ENCODE measurements around the gene LCN6.

LCN6 gene

DNA sequence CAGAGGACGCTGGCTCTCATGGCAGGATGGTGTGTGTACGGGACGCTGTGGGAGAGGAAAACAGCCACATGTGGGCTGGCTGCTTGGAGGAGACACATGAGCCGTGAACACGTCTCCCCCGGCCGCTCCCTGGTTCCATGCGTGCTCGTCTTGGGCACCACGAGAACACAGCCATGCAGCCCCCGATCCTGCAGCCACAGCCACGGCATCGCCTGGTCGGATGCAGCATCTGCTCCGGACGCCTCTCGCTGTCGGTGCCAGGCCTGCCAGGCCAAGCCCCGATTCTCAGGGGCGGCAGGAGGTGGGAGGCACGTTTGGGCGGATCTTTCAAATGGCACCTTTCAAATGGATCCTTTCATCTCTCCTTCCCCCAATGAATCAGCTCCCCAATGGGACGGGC lies 8.8 kb downstream of the LCN6 start:
- peaks cover 0 to 19% (median 16%) of the 10 kb centered on the region in 5 donors for H3K4me1 ChIP-seq (ENCODE audit: control insufficient read depth in 5 of 5, insufficient read depth in 5 of 5, low read length in 5 of 5)
- no peak overlapping the region for H3K27ac ChIP-seq (ENCODE audit: low read depth, low read length)
- no peaks in the 10 kb centered on the region for H3K9me3 ChIP-seq (ENCODE audit: control insufficient read depth in 5 of 5, low read length in 5 of 5)
- H3K36me3 ChIP-seq (ENCODE audit: control insufficient read depth in 5 of 5, insufficient read depth in 5 of 5, low read length in 5 of 5) = no peaks in the 10 kb centered on the region
- peaks cover 31 to 43% (median 38%) of the 10 kb centered on the region in 5 donors for H3K27me3 ChIP-seq (ENCODE audit: control insufficient read depth in 5 of 5, insufficient read depth in 4 of 5, low read length in 5 of 5)
- no peak overlapping the region for H3K4me3 ChIP-seq (ENCODE audit: low read depth in 1 of 5, low read length in 5 of 5)
- no peak overlapping the region for H3K9ac ChIP-seq (ENCODE audit: low read length in 5 of 5)

DNA sequence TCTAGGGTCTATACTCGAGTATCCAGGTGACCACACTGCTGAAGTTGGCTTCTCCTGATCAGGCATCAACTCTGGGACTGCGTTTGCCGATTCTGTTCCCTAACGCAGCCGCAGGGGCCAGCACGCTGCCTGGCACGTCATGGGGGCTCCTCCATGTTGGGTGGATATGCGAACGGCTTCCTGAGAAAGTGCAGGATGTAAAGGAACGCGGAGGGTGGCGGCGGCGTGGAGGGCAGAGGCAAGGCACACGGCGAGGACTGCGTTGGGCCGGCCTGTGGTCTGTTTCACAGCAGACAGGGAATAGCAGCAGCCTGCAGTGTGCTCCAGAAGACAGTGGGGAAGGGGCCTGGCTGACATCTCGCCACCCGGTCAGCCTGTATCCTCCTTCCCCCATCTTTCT lies 9.4 kb downstream of the LCN6 start:
- H3K27me3 ChIP-seq (ENCODE audit: control insufficient read depth in 5 of 5, insufficient read depth in 4 of 5, low read length in 5 of 5) = peaks cover 31 to 42% (median 38%) of the 10 kb centered on the region in 5 donors
- no peaks in the 10 kb centered on the region for H3K9me3 ChIP-seq (ENCODE audit: control insufficient read depth in 5 of 5, low read length in 5 of 5)
- H3K4me3 ChIP-seq (ENCODE audit: low read depth in 1 of 5, low read length in 5 of 5) = no peak overlapping the region
- no peak overlapping the region for H3K9ac ChIP-seq (ENCODE audit: low read length in 5 of 5)
- peaks cover 0 to 19% (median 16%) of the 10 kb centered on the region in 5 donors for H3K4me1 ChIP-seq (ENCODE audit: control insufficient read depth in 5 of 5, insufficient read depth in 5 of 5, low read length in 5 of 5)
- H3K36me3 ChIP-seq (ENCODE audit: control insufficient read depth in 5 of 5, insufficient read depth in 5 of 5, low read length in 5 of 5) = no peaks in the 10 kb centered on the region
- H3K27ac ChIP-seq (ENCODE audit: low read depth, low read length) = no peak overlapping the region

DNA sequence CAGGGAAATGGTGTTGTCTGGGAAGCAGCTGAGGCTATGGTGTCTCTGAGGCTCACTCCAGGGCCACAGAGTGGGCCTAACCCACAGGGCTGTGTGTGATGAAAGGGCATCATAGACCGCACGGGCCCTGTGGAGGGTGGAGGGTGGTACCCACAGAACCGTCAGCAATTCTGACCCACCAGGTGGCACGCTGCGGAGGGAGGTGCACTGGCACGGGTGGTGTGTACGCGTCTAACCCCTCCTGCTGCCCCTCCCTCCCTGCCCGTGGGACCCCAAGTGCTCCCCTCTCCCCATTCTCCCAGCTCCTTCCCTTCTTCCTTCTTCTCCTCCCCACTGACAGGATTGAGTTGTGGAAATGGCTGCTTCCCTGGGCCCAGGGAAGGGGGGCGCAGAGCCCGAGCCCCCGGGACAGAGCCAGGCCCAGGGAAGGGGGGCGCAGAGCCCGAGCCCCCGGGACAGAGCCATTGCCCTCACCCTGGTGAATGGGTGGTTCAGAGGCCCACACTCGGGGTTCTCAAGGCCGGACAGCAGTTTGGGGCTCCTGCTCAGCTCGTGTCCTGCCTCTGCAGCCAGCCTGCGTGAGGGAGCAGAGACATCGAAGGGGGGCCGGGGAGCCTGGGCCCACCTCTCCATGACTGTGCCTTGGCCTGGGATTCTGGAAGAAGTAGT lies 12.4 kb downstream of the LCN6 start:
- Histone ChIP-seq H3K36me3 (ENCODE audit: control insufficient read depth in 5 of 5, insufficient read depth in 5 of 5, low read length in 5 of 5) (no peaks in the 10 kb centered on the region), H3K9me3 (ENCODE audit: control insufficient read depth in 5 of 5, low read length in 5 of 5) (no peaks in the 10 kb centered on the region), H3K27ac (ENCODE audit: low read depth, low read length) (no peak overlapping the region), H3K4me1 (ENCODE audit: control insufficient read depth in 5 of 5, insufficient read depth in 5 of 5, low read length in 5 of 5) (peaks cover 0 to 4% (median 2%) of the 10 kb centered on the region in 5 donors), H3K4me3 (ENCODE audit: low read depth in 1 of 5, low read length in 5 of 5) (no peak overlapping the region), H3K27me3 (ENCODE audit: control insufficient read depth in 5 of 5, insufficient read depth in 4 of 5, low read length in 5 of 5) (peaks cover 4 to 20% (median 15%) of the 10 kb centered on the region in 5 donors), H3K9ac (ENCODE audit: low read length in 5 of 5) (no peak overlapping the region)

DNA sequence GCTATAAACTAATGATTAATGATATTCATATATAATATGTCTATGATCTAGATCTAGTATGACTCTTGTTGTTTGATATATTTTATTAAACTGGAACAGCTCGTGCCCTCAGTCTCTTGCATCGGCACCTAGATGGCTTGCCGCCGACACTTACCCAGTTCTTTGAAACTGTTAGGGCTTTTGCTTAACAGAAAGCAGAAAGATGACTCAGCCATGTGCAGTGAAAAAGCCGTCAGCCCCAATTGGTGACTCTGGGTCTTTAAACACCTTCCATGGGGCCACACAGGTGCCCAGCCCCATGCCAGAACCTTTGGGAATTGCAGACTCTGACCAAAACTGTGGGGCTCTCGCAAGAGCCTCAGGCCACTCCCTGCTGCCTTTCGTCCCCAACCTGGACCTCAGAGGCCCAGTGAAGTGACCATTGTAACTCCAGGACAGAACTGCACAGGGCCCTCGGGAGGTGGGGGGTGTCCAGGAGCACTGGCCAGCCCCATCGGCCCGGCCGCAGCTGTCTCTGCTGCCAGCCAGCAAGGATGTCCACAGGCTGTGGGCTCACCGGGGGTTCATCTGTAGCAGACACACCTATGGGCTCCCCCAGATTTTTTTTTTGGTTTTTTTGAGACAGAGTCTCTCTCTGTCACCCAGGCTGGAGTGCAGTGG lies 13.4 kb downstream of the LCN6 start:
- H3K9ac ChIP-seq (ENCODE audit: low read length in 5 of 5) = no peak overlapping the region
- H3K9me3 ChIP-seq (ENCODE audit: control insufficient read depth in 5 of 5, low read length in 5 of 5) = no peaks in the 10 kb centered on the region
- no peak overlapping the region for H3K27ac ChIP-seq (ENCODE audit: low read depth, low read length)
- H3K36me3 ChIP-seq (ENCODE audit: control insufficient read depth in 5 of 5, insufficient read depth in 5 of 5, low read length in 5 of 5) = no peaks in the 10 kb centered on the region
- H3K27me3 ChIP-seq (ENCODE audit: control insufficient read depth in 5 of 5, insufficient read depth in 4 of 5, low read length in 5 of 5) = peaks cover 0 to 11% (median 7%) of the 10 kb centered on the region in 5 donors
- no peak overlapping the region for H3K4me3 ChIP-seq (ENCODE audit: low read depth in 1 of 5, low read length in 5 of 5)
- peaks cover 0 to 2% (median 0%) of the 10 kb centered on the region in 5 donors for H3K4me1 ChIP-seq (ENCODE audit: control insufficient read depth in 5 of 5, insufficient read depth in 5 of 5, low read length in 5 of 5)

DNA sequence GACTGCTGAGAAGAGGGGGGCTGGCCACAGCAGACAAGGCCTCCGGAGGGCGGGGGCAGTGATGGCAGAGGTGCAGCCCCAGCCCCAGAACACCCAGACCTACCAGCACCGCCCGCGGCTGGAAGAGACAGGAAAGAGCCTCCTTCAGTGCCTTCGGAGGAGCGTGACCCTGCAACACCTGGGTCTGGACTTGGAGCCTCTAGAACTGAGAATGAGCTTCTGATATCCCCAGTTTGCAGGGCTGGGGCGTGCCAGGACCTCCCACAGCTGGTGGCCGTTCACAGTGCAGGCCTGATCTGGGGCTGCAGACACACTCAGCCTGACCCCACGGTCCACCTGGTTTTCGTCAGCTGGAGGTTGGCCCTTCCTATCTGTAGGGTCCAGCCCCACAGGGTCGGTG lies 14.7 kb downstream of the LCN6 start:
- Histone ChIP-seq H3K9ac (ENCODE audit: low read length in 5 of 5) (no peak overlapping the region), H3K4me1 (ENCODE audit: control insufficient read depth in 5 of 5, insufficient read depth in 5 of 5, low read length in 5 of 5) (peaks cover 0 to 12% (median 10%) of the 10 kb centered on the region in 5 donors), H3K36me3 (ENCODE audit: control insufficient read depth in 5 of 5, insufficient read depth in 5 of 5, low read length in 5 of 5) (no peaks in the 10 kb centered on the region), H3K4me3 (ENCODE audit: low read depth in 1 of 5, low read length in 5 of 5) (no peak overlapping the region), H3K9me3 (ENCODE audit: control insufficient read depth in 5 of 5, low read length in 5 of 5) (no peaks in the 10 kb centered on the region), H3K27ac (ENCODE audit: low read depth, low read length) (no peak overlapping the region), H3K27me3 (ENCODE audit: control insufficient read depth in 5 of 5, insufficient read depth in 4 of 5, low read length in 5 of 5) (peaks cover 0 to 4% (median 0%) of the 10 kb centered on the region in 5 donors)

DNA sequence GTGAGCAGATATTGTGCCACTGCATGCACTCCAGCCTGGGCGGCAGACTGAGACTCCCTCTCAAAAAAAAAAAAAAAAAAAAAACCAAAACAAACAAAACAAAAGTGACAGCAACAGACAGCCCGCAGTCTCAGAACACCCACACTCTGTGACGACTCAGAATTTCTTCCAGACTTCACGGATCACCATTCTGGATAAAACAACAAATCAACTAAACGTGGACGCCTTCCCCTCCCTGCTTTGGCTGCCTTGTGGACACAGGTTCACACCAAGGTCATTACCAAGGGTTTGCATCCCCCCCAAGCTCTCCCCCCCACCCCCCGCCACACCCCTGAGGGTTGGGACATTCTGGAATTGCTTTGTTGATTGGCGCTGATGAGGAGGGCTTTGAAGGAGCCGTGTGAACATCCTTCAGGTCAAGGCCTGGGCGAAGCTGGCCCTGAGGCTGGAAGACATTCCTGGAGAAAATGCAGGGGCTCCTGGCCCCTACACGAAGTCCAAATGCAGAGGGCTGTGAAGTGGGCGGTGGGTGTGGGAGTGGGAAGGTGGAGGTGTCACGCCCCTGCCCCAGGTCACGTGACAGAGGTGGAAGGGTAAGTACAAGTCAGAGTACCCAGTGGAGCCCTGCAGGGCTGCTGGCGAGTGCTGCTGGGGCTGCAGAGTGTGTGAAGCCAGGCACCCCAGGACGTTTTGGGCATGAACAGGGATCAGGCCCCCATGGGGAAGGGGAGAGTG lies 15.7 kb downstream of the LCN6 start:
- Histone ChIP-seq H3K36me3 (ENCODE audit: control insufficient read depth in 5 of 5, insufficient read depth in 5 of 5, low read length in 5 of 5) (no peaks in the 10 kb centered on the region), H3K9ac (ENCODE audit: low read length in 5 of 5) (no peak overlapping the region), H3K4me3 (ENCODE audit: low read depth in 1 of 5, low read length in 5 of 5) (no peak overlapping the region), H3K9me3 (ENCODE audit: control insufficient read depth in 5 of 5, low read length in 5 of 5) (no peaks in the 10 kb centered on the region), H3K4me1 (ENCODE audit: control insufficient read depth in 5 of 5, insufficient read depth in 5 of 5, low read length in 5 of 5) (peaks cover 0 to 17% (median 14%) of the 10 kb centered on the region in 5 donors), H3K27me3 (ENCODE audit: control insufficient read depth in 5 of 5, insufficient read depth in 4 of 5, low read length in 5 of 5) (peaks cover 0 to 4% (median 0%) of the 10 kb centered on the region in 5 donors), H3K27ac (ENCODE audit: low read depth, low read length) (no peak overlapping the region)

DNA sequence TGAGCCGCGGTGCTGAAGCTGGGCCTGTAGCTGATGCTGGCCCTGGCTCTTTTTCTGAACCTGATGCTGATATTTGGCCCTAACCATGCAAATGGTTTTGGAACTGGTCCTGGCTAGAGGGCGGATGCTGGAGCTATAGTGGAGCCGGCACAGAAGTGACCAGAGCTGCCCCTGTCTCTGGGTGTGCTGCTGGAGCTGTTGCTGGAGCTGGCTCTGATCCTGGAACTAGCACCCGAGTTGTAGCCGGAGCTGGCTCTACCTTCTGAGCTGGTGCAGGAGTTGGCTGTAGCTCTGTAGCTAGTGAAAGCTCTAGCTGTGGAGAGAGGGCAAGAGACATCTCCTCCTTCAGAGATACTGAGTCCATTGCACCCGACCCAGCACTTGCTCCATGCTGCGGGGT lies 18.4 kb downstream of the LCN6 start:
- Histone ChIP-seq H3K36me3 (ENCODE audit: control insufficient read depth in 5 of 5, insufficient read depth in 5 of 5, low read length in 5 of 5) (peaks cover 0 to 18% (median 17%) of the 10 kb centered on the region in 5 donors), H3K4me1 (ENCODE audit: control insufficient read depth in 5 of 5, insufficient read depth in 5 of 5, low read length in 5 of 5) (peaks cover 11 to 43% (median 37%) of the 10 kb centered on the region in 5 donors), H3K27ac (ENCODE audit: low read depth, low read length) (no peak overlapping the region), H3K9me3 (ENCODE audit: control insufficient read depth in 5 of 5, low read length in 5 of 5) (no peaks in the 10 kb centered on the region), H3K9ac (ENCODE audit: low read length in 5 of 5) (no peak overlapping the region), H3K27me3 (ENCODE audit: control insufficient read depth in 5 of 5, insufficient read depth in 4 of 5, low read length in 5 of 5) (peaks cover 0 to 4% (median 0%) of the 10 kb centered on the region in 5 donors), H3K4me3 (ENCODE audit: low read depth in 1 of 5, low read length in 5 of 5) (no peak overlapping the region)

DNA sequence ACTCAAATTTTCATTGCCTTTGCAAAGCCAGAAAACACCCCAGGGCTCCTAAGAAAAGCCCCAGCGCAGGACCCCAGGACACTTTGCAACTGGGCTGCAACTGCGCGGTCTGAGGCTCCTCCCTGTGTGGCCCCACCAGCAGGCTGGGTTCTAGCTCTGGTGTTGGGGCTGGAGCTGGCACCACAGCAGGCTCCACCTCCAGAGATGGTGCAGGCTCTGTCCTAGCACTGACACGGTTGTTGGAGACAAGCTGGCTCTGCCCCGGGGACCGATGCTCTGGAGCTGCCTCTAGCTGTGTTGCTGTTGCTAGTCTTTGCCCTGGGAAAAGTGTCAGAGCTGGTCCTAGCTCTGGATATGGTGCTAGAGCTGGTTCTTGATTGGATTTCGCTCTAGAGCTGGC lies 19.2 kb downstream of the LCN6 start:
- no peaks in the 10 kb centered on the region for H3K9me3 ChIP-seq (ENCODE audit: control insufficient read depth in 5 of 5, low read length in 5 of 5)
- peaks cover 0 to 4% (median 0%) of the 10 kb centered on the region in 5 donors for H3K27me3 ChIP-seq (ENCODE audit: control insufficient read depth in 5 of 5, insufficient read depth in 4 of 5, low read length in 5 of 5)
- H3K9ac ChIP-seq (ENCODE audit: low read length in 5 of 5) = peak overlapping the region in 4 of 5 donors; percentile 24 to 83 (median 74)
- H3K4me1 ChIP-seq (ENCODE audit: control insufficient read depth in 5 of 5, insufficient read depth in 5 of 5, low read length in 5 of 5) = peaks cover 11 to 45% (median 37%) of the 10 kb centered on the region in 5 donors
- no peak overlapping the region for H3K27ac ChIP-seq (ENCODE audit: low read depth, low read length)
- H3K4me3 ChIP-seq (ENCODE audit: low read depth in 1 of 5, low read length in 5 of 5) = peak overlapping the region in 4 of 5 donors; percentile 74 to 98 (median 96)
- peaks cover 0 to 26% (median 22%) of the 10 kb centered on the region in 5 donors for H3K36me3 ChIP-seq (ENCODE audit: control insufficient read depth in 5 of 5, insufficient read depth in 5 of 5, low read length in 5 of 5)

DNA sequence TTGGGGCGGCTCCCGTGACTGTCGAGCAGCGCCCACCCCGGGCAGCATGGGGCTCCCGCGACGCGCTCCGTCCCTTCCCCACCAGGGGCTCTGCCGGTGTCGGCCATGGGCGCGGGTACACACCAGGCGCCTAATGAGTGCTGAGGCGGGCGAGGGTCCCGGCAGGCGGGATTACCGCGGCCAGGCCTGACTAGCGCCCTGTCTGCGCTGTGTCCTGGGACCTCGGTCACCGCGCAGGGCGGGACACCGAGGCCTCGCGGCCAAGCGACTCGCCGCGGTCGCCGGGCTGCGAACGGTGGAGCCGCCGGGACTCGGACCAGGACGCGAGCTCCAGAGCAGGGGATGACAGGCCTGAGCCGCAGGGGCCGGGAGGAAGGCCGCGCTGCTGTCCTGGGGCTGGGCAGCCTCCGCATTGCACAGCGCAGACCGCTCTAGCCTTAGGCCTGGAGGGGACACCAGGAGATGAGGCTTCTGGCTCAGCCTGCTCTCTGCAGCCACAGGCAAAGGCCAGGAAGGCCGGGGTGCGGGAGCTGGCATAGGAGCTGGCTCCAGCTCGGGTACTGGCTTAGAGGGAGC lies 19.7 kb downstream of the LCN6 start:
- H3K4me1 ChIP-seq (ENCODE audit: control insufficient read depth in 5 of 5, insufficient read depth in 5 of 5, low read length in 5 of 5) = peaks cover 11 to 49% (median 37%) of the 10 kb centered on the region in 5 donors
- H3K9ac ChIP-seq (ENCODE audit: low read length in 5 of 5) = peak overlapping the region in 4 of 5 donors; percentile 70 to 86 (median 80)
- H3K9me3 ChIP-seq (ENCODE audit: control insufficient read depth in 5 of 5, low read length in 5 of 5) = no peaks in the 10 kb centered on the region
- peaks cover 0 to 31% (median 27%) of the 10 kb centered on the region in 5 donors for H3K36me3 ChIP-seq (ENCODE audit: control insufficient read depth in 5 of 5, insufficient read depth in 5 of 5, low read length in 5 of 5)
- peak overlapping the region; percentile 30 for H3K27ac ChIP-seq (ENCODE audit: low read depth, low read length)
- H3K4me3 ChIP-seq (ENCODE audit: low read depth in 1 of 5, low read length in 5 of 5) = peak overlapping the region in 4 of 5 donors; percentile 74 to 98 (median 96)
- peaks cover 0 to 3% (median 0%) of the 10 kb centered on the region in 5 donors for H3K27me3 ChIP-seq (ENCODE audit: control insufficient read depth in 5 of 5, insufficient read depth in 4 of 5, low read length in 5 of 5)
